ENCODE data around the gene RARA. TPM values are rescaled to one million over a fixed set of nuclear protein-coding genes. Genes with fewer than 3 reads are reported as not detected.

Gene RARA
- total RNA-seq, 4 donors from 2014 or later: 19.4 to 32.1 (median 28.3) TPM

DNA sequence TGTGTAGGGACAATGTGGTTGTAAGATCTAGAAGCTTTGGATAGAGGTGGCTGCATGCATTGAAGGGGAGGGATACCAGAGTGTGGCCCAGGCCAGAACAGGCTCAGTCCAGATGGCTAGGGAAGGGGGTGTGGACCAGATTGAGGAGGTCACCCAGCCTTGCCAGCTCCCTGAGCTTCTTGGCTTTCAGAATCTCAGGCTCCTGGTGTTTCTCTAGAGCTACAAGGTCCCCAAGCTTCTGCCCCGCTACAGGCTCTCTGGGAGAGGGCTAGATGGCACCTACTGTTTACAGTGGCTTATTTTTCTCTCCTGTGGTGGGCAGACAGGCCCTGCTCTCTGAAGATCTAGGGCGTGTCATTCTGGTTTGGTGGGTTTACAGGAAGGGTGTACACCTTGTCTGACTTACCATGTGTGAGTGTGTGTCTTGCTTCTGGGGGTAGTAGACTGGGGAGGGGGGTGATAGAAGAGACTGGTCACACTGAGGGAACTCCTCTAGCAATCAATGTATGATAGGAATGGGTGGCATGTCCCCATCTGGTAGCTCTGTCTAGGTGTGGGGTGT, 1.1 kb downstream of the RARA start:
- Histone ChIP-seq H3K36me3 (no peaks in the 10 kb centered on the region), H3K4me1 (peaks cover 92% of the 10 kb centered on the region), H3K27me3 (no peaks in the 10 kb centered on the region), H3K4me3 (peak overlapping the region; percentile 58), H3K9me3 (no peaks in the 10 kb centered on the region), H3K27ac (peak overlapping the region; percentile 61)
- TF ChIP-seq POLR2AphosphoS5 (IDR thresholded peaks at IDR 0.05): no peak
- TF ChIP-seq, protein P1, sequence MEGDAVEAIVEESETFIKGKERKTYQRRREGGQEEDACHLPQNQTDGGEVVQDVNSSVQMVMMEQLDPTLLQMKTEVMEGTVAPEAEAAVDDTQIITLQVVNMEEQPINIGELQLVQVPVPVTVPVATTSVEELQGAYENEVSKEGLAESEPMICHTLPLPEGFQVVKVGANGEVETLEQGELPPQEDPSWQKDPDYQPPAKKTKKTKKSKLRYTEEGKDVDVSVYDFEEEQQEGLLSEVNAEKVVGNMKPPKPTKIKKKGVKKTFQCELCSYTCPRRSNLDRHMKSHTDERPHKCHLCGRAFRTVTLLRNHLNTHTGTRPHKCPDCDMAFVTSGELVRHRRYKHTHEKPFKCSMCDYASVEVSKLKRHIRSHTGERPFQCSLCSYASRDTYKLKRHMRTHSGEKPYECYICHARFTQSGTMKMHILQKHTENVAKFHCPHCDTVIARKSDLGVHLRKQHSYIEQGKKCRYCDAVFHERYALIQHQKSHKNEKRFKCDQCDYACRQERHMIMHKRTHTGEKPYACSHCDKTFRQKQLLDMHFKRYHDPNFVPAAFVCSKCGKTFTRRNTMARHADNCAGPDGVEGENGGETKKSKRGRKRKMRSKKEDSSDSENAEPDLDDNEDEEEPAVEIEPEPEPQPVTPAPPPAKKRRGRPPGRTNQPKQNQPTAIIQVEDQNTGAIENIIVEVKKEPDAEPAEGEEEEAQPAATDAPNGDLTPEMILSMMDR (IDR thresholded peaks at IDR 0.05): no peak
- DNase-seq (ENCODE audit: low spot score in 2 of 2): peak; percentile 61 to 70
- WGBS: 51% methylated on average over 2 of the region's 2 CpGs

DNA sequence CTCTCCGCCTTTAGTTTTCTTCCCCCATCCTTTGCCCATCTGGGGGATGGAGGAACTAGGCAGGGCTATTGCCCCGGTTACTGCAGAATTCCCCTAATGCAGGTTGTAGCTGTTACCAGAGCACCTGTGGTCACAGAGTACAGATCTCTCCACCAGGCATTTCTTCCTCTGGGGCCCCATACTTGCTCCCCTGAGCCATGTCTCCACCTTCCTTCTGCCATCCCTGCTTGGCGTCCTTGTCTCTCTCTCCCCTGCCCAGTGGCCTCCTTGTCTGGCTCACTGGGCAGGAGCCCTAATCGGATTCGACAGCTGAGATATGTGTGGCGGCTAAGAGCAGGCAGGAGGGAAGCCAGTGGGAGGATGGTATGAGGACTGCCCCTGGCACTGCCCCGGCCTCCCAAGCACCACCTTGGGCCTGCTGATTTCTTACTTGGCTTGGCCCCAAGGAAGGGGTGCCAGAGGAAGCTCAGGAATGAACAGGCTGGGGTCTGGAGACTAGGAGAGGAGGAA, 2.0 kb downstream of the RARA start:
- DNase-seq (ENCODE audit: low spot score in 2 of 2): peak; percentile 49 to 54
- H3K27me3 ChIP-seq: no peaks in the 10 kb centered on the region
- H3K27ac ChIP-seq: peak overlapping the region; percentile 65
- H3K9me3 ChIP-seq: no peaks in the 10 kb centered on the region
- H3K36me3 ChIP-seq: no peaks in the 10 kb centered on the region
- WGBS: 49% methylated on average over 6 of the region's 7 CpGs
- peak overlapping the region; percentile 10 for H3K4me3 ChIP-seq
- peaks cover 100% of the 10 kb centered on the region for H3K4me1 ChIP-seq
- TF ChIP-seq EP300 (IDR thresholded peaks at IDR 0.05) (no peak), POLR2A (IDR thresholded peaks at IDR 0.05) (no peak)

DNA sequence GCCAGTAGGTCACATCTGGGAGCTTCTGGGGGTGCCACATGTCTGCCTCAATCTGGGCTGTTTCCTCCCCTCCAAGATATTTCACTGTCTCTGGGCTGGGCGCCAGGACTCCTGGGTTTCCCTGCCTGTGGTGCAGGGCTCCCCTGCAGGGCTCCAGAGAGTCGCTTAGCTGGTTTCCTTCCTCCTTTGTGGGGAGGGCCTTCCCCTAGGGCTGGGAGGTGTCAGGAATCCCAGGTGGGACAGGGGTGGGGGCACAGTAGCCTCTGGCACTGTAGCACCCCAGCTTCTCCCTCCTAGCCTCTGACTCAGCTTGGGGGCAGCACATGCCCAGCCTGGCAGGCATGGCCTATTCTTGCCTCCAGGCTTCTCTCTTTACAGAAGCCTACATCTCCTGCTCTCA, 2.6 kb downstream of the RARA start:
- Histone ChIP-seq H3K36me3 (no peaks in the 10 kb centered on the region), H3K4me1 (peaks cover 100% of the 10 kb centered on the region), H3K27ac (peak overlapping the region; percentile 65), H3K9me3 (no peaks in the 10 kb centered on the region), H3K27me3 (no peaks in the 10 kb centered on the region), H3K4me3 (peak overlapping the region; percentile 10)
- 19% methylated on average over 2 of the region's 2 CpGs for WGBS
- TF ChIP-seq, protein P1 (IDR thresholded peaks at IDR 0.05): no peak
- no peak for TF ChIP-seq POLR2AphosphoS5 (IDR thresholded peaks at IDR 0.05)
- TF ChIP-seq POLR2A (IDR thresholded peaks at IDR 0.05): no peak
- no peak for TF ChIP-seq EP300 (IDR thresholded peaks at IDR 0.05)
- DNase-seq (ENCODE audit: low spot score in 2 of 2): peak; percentile 79

DNA sequence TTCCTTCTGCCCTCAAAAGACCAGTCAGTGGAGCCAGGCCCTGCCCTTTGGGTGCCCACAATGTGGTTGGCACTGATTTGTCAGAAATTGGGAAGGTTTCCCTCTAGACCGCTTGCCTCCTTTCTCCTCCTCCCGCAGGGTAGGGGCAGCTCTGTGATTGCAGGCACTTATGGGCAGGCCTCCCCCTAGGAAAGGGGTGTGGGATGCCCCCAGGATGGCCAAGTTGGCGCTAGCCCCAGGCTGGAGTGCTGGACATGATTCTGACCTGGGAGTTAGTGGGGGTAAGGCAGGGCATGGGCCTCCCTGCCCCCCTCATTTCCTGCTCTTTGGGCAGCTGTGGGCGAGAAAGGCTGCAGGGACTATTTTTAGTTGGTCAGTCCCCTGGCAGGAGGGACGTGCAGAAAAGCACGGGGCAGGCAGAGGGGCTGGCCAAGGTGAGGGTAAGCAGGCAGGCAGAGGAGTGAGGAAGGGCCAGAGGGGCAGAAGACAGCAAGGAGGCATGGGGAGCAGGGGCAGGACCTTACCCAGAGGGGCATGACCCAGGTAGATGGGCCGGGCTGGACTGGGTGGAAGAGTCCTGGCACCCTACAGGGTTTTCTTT, 3.3 kb downstream of the RARA start:
- Histone ChIP-seq H3K27me3 (no peaks in the 10 kb centered on the region), H3K36me3 (no peaks in the 10 kb centered on the region), H3K27ac (peak overlapping the region; percentile 65), H3K9me3 (no peaks in the 10 kb centered on the region), H3K4me1 (peaks cover 100% of the 10 kb centered on the region), H3K4me3 (no peak overlapping the region)
- TF ChIP-seq POLR2AphosphoS5 (IDR thresholded peaks at IDR 0.05) (no peak), POLR2A (IDR thresholded peaks at IDR 0.05) (no peak), EP300 (IDR thresholded peaks at IDR 0.05) (no peak)
- TF ChIP-seq, protein P1 (IDR thresholded peaks at IDR 0.05): no peak
- peak; percentile 52 for DNase-seq (ENCODE audit: low spot score in 2 of 2)
- WGBS: 47% methylated on average over 7 of the region's 7 CpGs

DNA sequence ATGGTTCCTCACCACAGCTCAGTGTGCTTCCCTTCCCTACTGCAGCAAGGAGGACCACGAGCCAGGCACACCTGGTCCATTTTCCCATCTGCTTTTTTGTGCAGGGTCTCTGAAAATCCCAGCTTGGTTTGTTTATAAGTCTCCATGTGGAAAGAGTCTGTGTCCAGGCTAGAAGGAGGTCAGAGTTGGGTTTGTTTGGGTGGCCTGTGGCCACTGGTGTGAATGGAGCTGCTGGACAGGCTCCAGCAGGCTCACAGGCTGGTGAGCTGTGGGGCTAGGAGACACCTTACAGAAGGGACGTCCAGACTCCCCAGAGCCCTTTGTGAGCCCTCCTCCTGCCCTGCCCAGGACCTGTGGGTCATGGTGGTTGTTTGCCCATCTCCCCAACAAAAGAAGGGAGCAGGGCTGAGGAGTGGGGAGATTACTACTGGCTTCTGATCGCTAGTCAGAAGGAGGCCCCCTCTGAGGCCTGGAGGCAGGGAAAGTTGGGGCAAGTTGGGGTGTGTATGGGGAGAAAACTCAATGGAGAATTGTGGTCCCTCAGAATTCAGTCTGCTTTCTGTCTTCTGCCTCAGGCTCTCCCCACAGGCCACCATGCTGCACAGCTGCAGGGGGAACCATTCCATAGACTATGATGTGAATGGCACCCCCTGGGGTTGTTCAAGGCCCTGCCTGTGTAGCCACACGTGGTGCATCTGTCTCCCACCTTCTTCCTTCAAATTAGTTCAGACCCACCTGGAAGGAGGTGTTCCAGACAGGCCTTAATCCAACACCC, 4.1 kb downstream of the RARA start:
- DNase-seq (ENCODE audit: low spot score in 2 of 2): peak; percentile 42 to 71
- Histone ChIP-seq H3K36me3 (no peaks in the 10 kb centered on the region), H3K27ac (no peak overlapping the region), H3K4me3 (no peak overlapping the region), H3K9me3 (no peaks in the 10 kb centered on the region), H3K27me3 (no peaks in the 10 kb centered on the region), H3K4me1 (peaks cover 97% of the 10 kb centered on the region)
- TF ChIP-seq, protein P1 (IDR thresholded peaks at IDR 0.05): no peak
- TF ChIP-seq POLR2AphosphoS5 (IDR thresholded peaks at IDR 0.05): no peak
- 45% methylated on average over 4 of the region's 4 CpGs for WGBS

Measured in suprapubic skin (tissue), 4 donors.